Measurements from ENCODE around the gene ADGB.
"Not testable (repeated sequence)": the region's sequence is repeated elsewhere in the genome, so short reads cannot be mapped to it uniquely, and the experiment has no call there.

DNA sequence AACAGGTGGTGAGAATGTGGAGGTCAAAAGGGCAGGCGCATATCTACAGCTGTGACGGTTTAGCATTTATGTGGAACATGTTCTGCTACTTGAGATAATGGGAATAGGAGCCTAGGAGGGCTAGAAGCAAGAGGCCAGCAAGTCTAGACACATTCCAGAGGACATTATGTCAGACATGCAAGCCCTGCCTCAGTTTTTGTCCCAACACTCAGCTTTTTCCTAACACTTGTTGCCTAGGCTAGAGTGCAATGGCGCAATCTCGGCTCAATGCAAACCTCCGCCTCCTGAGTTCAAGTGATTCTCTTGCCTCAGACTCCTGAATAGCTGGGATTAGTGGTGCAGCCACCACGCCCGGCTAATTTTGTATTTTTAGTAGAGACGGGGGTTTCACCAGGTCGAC is 210.2 kb downstream of the ADGB start:
- TF ChIP-seq, protein P1, sequence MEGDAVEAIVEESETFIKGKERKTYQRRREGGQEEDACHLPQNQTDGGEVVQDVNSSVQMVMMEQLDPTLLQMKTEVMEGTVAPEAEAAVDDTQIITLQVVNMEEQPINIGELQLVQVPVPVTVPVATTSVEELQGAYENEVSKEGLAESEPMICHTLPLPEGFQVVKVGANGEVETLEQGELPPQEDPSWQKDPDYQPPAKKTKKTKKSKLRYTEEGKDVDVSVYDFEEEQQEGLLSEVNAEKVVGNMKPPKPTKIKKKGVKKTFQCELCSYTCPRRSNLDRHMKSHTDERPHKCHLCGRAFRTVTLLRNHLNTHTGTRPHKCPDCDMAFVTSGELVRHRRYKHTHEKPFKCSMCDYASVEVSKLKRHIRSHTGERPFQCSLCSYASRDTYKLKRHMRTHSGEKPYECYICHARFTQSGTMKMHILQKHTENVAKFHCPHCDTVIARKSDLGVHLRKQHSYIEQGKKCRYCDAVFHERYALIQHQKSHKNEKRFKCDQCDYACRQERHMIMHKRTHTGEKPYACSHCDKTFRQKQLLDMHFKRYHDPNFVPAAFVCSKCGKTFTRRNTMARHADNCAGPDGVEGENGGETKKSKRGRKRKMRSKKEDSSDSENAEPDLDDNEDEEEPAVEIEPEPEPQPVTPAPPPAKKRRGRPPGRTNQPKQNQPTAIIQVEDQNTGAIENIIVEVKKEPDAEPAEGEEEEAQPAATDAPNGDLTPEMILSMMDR (IDR thresholded peaks at IDR 0.05; ENCODE audit: low read depth, low read length) = not testable (repeated sequence)
- not testable (repeated sequence) for TF ChIP-seq EZH2phosphoT487 (IDR thresholded peaks at IDR 0.05; ENCODE audit: low read depth)
